ENCODE measurements around the gene ENO4. TPM values are rescaled to one million over a fixed set of nuclear protein-coding genes. Genes with fewer than 3 reads are reported as not detected.

Gene ENO4
- polyA plus RNA-seq, 4 donors, result 2.6 to 3.6 (median 2.9) TPM

DNA sequence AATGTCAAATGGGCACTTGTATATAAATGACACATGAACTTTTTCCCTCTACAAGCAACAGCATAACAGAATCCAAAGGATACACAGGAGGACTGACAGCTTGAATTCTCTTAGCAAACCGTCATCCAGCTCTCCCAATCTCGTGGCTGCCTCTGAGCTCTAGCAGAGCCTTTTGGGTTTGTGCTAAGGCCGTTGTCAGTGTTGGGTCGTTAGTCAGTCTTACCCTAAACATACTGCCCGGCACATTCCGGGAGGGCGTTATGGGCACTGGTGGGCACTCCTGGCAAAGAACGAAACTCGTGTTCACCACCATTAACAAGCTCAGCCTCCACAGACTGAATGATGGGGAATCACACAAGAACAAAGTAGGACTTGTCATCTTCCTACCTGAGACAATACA, 19.6 kb upstream of the ENO4 start:
- DNase-seq (ENCODE audit: low read depth in 4 of 4, low spot score in 3 of 4), result no peak

DNA sequence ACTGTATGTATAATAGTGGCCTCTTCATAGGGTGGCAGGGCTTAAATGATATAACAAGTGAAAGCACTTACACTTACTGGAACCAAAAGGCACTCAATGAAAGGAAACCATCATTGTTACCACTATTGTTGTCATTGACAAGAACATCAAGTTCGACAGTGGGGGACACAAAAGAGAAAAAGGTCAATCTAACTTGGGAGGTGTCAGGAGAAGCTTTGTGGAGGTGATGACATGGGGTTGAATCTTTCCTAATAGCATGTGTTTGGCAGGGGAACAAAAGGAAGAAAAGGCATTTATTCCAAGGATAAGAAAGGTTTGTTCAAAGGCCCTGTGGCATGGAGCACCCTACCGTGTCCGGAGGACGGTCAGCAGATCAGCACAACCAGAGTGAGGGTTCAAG, 18.2 kb upstream of the ENO4 start:
- DNase-seq (ENCODE audit: low read depth in 4 of 4, low spot score in 3 of 4), result no peak

DNA sequence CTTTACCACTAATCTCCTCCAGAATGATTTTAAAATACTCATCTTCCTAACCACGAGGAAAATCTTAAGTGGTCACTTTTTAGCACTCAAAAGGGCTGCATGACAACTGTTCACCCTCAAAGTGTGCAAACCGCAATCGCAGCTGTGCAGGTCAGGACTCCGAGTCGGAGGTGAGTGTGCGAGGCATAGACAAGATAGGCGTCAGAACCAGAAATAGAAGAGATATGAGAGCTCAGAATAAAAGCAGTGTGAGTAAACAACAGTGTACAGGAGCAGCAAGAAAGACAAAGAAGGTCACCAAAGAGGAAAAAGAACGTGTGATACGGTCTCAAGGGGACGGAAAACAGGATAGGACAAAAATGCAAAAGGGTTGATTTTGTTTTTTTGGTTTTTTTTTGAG, 17.5 kb upstream of the ENO4 start:
- DNase-seq (ENCODE audit: low read depth in 4 of 4, low spot score in 3 of 4), result no peak

DNA sequence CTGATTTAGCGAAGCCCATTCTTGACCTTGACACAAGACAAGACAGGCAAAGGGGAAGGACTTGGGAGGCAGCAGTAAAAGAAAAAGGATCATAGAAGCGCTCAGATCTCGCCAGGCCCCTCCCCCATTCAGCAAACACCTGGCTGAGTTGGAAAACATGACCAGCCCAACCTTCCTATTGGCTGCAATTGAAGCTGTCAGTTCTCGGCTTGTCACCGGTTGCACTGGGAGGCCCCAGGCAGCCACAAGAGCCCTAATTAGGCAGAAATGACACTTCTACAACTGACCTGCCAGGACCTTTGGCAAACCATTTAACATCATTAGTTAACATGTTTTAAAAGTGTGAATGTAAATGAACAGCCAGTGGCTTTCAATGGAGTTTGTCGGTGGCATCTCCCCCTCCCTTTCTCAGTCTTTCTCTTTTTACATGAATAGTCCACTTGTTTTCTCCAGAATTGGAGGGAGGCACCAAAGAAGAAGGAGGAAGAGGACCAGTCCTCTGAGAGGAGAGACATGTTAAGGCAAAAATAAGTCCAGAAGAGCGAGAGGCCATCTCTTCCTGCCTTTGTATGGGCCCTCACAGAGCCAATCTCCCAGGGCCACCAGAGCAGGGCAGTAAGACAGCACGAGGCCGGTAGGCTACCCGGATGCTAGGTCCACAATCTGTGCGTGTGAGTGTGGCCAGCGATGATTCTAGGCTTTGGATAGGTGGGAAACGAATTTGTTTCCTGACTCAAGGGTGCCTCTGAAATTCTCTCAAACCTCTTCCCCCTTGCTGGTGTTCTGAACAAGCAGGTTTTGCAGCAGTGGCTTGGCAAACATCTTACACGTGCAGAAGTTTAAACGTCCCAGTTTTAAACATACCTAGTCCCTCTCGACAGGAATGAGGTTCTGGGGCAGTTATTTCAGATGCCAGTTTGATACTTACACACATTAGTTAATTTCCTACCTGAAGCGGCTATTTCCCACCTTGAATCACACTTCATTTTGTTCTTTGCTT, 15.0 kb upstream of the ENO4 start:
- DNase-seq (ENCODE audit: low read depth in 4 of 4, low spot score in 3 of 4), result no peak

DNA sequence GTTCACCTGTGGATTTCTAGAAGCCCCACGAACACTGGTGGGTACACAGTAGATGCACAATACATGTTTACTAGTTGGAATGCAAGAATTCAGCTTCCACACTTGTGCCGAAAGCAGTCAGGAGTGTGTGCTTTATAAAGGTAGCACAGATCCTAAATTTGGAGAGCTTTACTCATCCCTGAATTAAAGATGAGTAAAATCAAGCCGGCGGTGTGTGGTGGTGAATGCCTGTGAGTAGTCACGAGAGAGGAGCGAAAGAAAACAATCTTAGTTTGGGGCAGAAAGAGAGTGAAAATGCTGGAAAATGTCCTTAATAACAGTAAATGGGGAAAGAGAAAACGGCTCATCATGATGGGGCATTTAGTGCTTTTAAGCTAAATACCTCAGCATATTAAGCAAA, 13.6 kb upstream of the ENO4 start:
- DNase-seq (ENCODE audit: low read depth in 4 of 4, low spot score in 3 of 4), result no peak

DNA sequence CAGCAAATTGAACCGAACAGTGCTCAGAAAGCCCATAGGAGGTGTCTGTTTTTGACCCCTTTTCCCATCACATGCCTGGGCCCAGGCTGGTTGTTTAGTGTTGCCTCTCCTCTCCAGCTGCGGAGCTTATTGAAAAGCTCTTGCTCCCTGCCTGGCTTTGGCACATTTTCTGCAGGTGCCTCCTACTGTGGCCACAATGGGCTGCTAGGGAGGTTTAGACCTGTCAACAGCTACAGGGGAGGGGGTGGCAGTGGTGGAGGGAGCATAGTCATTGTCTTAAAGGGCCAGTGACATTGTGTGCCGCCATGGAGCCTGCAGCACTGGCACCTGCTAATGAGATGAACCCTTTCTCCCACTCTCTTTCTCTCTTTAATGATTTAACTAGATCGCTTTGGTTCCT, 13.2 kb upstream of the ENO4 start:
- DNase-seq (ENCODE audit: low read depth in 4 of 4, low spot score in 3 of 4), result no peak

DNA sequence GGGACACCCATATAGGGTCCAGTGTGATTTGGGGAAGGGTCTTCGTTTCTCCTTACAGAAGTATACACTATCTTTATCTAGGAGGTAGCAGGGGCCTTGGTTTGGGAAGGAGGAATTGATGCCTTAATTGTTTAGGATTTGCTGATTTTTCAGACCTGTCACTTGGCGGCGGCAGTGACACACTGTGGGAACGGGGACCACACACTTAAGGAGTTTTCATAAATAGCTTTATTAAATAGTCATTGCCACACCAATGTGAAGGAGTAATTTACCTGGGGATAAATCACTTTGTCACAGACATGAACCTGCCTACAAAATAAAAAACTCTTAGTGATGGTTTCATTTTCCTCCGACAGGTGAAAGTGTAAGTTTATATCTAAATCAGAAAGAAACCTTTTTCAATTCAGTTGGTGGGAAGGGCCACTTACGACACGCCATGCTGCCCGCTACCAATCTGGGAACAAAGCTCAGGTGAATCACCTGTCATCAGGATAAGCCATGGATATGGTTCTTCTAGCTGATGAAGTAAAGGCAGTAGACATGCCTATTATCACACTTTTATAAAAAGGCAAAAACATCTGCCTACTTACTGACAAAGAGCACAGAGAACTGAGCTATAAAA, 12.3 kb upstream of the ENO4 start:
- no peak for DNase-seq (ENCODE audit: low read depth in 4 of 4, low spot score in 3 of 4)

DNA sequence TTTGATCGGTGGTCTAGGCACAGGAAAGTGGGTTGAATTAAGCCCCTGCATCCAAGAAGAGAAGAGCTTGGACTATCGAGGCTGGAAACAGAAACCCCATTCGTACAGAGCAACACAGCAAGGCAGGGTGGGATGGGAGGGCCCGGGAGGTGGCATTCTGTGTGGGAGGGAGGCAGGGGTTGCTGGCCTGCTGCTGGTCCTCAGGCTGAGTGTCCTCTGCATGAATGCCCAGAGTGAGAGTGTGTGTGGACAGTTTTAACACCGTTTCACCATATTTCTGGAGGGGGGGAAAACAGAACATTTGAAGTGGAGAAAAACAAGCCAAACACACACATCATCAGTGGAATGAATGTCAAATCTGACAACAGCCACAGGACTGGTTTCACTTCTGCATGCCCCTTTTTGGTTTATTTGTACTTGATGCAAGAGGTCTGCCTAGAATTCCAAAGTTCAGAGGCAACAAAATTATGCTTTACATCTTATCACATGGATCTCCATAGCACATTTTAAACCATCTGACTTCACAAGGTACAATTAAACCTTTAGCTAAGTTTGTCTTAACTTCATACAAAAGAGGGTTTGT, 11.1 kb upstream of the ENO4 start:
- DNase-seq (ENCODE audit: low read depth in 4 of 4, low spot score in 3 of 4), result no peak

DNA sequence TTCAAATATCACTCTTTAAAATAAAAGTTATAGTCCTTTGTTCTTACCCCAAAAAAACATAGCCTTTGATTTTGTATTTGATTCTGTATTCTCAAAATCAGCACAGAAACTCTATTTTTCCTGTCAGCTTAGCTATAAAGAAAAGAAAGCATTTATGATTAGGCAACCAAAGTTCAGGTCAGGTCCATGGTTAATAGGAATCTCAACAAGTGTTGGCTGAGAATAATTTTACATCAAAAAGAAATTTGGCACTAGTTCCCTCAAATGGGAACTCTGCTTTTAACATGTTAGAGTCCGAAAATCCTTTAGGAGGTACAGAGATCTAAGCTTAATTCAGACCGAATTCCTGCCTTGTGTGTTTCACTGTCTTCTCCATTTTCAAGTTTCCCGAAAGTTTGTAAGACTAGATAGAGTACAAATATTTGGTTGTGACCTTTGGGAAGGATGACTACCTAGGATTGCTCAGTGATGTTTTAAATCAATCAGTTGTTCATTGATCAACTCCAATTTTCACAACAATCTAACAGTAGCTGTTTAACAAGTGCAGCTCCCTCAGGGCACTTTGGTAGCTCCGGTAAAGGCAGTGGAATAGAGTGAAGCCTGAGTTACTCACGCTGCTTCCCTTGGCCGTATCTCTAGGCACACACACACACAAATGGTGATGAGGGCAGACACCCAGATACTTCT, 8.8 kb upstream of the ENO4 start:
- no peak for DNase-seq (ENCODE audit: low read depth in 4 of 4, low spot score in 3 of 4)

DNA sequence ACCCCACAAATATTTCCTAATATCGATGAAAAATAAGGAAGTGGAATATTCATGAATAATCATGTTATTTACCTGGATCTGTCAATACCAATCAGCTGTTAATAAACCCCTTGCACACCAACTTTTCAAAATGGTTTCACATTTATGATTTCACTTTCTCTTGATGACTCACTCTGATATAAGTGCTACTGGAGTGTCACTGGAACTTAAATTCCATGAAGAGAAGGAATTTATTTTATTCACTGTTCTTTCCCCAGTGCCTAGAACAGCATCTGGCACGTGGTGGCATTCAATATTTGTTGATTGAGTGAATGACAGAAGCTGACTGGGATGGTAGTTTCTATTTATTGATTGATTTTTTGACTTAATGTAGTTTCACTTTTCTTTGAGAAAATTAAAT, 3.5 kb upstream of the ENO4 start:
- DNase-seq (ENCODE audit: low read depth in 4 of 4, low spot score in 3 of 4), result no peak

DNA sequence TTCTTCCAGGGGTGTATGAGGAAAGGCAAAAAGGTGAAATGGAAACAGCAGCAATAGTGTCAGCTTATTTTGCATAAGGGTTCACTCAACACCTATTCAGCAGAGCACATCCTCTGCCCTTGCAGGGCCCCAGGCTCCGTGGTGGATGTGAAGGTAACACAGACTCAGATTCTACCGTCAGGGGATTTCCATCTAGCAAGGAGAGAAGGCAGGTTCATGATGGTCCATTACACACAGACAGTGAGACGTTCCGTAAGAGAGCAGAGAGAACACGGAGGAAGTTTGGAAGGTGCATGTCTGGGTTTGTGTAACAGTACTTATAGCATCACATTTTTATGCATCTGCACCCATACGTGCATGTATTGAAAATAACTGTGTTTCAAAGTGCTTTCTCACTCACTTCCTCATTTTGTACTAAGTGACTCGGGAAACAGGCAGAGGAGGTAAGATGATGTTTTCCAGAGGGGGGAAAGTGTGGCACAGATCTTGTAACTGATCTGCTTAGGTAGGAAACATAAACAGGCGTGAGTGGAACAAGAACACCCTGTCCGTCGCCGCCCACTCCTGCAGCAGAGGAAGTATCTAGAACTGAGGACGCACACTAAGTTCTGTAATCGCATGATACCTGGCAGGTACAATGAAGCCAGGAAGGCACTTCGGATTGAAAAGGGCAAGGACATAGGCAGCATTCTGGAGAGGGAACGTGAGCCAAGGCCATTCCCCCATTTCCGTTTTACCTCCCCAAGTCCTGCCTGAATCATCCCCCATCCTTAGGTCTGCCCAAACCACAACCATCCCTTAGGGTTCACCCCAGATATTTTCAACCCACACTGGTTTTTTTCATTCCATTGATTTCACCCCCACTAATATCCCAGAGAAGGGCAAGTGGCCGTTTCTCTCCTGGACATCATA, 1.0 kb upstream of the ENO4 start:
- no peak for DNase-seq (ENCODE audit: low read depth in 4 of 4, low spot score in 3 of 4)

DNA sequence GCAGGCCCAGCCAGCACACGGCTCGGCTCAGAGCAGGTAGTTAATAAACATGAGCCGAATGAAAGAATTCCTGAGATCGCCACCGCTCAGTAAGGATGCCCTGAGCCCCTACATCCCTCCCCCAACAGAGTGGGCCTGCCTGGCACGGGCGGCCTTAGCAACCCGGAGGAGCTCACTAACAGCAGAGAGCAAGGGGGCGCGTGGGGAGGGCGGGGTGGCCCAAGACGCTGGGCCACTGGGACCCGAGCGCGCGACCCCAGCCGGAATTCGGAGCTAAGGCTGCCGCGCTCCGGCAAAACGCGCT, 403 bp upstream of the ENO4 start:
- no peak for DNase-seq (ENCODE audit: low read depth in 4 of 4, low spot score in 3 of 4)

DNA sequence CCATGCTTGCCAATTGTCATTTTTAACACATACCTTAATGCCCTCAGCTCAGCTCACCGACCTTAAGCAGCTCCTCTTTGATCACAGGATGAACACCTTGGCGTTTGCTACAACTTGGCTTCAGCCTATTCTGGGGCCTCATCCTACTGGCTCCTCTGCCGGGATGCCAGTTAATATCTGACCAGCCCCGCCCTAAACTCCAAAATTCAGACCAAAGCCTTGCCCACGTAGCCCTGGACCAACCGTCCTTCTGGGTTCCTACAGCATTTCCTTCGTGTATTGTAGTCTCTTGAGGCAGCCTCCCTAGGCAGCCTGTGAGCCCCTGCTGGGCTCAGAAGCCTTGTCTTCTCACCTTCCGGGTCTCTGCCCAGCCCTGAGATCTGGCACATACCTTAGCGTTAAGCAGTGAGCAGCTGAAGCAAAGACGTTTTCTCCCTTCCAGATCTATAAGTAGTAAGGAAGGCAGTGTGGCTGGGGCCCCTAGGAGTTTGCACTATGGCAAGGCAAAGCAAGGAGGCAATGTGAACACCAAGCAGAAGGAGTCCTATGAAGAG, 836 bp downstream of the ENO4 start:
- no peak for DNase-seq (ENCODE audit: low read depth in 4 of 4, low spot score in 3 of 4)

DNA sequence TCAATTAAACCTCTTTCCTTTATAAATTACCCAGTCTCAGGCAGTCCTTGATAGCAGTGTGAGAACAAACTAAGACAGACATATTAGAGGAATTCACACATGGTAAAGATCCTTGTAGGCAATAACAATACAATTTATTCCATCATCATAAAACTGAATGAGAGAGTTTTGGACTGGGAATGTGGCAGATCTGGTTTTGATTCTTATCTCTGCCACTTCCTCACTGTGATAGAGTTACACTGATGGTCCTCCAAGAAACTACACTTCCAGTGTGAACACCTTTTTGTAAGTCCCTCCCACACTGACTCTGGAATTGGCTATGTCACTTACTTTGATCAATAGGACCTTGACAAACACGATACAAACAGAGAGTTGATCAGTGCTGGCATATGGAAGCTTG, 2.9 kb downstream of the ENO4 start:
- DNase-seq (ENCODE audit: low read depth in 4 of 4, low spot score in 3 of 4), result no peak

DNA sequence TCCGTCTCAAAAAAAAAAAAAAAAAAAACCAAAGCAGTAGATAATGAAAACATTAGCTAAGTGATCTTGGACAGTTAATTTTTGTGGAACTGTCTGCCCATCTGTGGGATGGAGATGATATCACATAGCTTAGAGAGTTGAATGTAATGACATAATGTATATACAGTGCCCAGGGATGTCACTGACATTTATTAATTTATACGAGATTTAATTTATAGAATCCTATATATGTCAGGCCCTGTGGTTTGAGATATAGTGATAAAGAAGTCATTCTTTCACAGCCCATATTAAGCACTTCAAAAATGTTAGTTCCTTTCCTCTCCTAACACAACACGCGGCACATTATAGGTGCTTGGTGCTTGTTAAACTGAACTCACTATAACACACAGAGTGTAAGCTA, 4.0 kb downstream of the ENO4 start:
- DNase-seq (ENCODE audit: low read depth in 4 of 4, low spot score in 3 of 4), result no peak

DNA sequence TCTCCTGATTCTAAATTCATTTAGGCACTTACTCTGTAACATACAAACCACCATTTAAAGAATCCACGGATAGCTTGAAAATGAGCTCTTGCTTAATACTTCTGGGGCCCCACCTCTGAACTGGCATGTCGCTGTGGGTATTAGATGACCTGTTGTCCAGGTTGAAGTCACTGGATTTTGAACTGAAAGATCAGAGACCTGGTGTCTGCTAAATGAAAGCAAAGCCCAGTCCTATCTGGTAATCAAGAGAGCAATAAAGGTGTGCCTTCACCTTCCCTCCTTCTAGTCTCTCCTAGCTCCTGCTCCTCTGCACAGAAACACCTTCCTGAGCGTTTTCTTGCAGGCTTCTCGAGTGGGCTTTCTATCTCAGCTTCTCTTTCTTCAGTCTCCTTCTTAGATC, 4.4 kb downstream of the ENO4 start:
- DNase-seq (ENCODE audit: low read depth in 4 of 4, low spot score in 3 of 4), result no peak

DNA sequence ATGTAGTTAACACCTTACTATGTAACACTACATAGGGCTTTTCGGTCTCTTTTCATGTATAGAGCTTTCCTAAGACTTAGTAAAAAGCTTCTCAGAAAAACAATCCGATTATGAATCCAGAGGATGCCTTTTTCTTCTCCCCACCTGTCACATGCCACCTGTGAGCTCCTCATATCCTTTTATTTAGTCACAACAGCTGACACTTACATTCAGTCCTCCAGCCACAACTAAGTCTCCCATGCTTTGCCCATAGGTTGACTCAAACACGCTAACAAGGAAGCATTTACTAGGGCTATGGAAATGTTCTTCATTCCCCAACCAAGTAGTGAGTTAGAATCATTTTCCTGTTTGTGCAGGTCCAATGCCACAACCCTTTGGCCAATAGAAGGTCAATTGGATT, 7.9 kb downstream of the ENO4 start:
- DNase-seq (ENCODE audit: low read depth in 4 of 4, low spot score in 3 of 4), result no peak

DNA sequence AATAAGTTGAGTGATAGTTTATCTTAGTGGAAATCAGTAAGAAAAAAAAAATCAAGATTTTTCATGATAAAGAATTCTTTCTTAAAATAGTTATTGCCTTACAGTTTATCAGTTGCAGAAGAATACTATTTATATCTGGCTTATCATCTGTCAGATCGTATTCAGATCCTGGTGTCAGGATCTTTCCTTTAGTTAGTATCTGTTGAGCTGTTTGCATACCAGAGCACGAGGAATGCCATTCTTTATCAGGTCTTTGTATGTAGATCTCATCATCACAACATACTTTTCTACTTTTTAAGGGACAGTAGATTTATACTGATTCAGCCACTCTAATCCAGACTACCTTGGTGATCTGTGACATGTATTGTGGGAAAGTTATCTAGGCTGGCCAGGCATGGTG, 12.5 kb downstream of the ENO4 start:
- DNase-seq (ENCODE audit: low read depth in 4 of 4, low spot score in 3 of 4), result no peak

DNA sequence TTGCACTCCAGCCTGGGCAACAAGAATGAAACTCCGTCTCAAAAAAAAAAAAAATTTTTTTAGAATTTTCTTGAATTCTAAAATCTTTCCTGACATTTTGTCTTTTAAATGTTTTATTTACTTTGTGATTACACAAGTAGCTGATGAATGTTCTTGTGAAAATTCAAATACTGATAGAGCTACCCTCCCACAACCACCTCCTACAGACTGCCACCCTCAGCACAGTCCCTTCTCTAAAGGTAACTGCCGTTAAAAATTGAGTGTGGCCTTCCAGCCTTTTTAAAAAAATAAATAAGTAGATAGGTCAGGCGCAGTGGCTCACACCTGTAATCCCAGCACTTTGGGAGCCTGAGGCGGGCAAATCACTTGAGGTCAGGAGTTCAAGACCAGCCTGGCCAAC, 15.1 kb downstream of the ENO4 start:
- DNase-seq (ENCODE audit: low read depth in 4 of 4, low spot score in 3 of 4), result no peak

DNA sequence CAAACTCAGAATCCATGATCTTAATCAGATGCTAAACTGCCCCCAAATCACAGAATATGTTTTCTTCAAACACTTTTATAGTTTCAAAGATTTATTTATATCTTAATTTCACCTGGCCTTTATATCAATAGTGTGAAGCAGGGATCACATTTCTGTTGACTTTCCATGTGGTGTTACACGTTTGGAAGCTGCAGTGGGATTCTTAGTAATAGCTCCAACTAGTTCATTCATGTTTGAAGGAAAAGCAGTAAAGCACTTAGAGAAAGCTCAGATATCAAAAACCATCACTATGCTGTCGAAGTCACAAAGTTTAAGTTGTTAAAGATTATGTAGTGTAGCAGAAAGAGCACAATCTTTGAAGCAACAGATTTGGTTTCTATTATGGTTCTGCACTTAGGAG, 16.8 kb downstream of the ENO4 start:
- DNase-seq (ENCODE audit: low read depth in 4 of 4, low spot score in 3 of 4), result no peak

Data from right renal pelvis (tissue), 4 donors.